K562 (cell line): ENCODE results near the gene PPFIA3. TPM values are rescaled to one million over a fixed set of nuclear protein-coding genes. Genes with fewer than 3 reads are reported as not detected.

Source experiments
- PHF21A ChIP-seq: fragments of 450-650 bp; IDR thresholded peaks from 2 replicates; pipeline ENCODE4 v1.6.1; 2017; ENCODE audit warnings: low read depth, borderline replicate concordance
- PURB ChIP-seq: sonication (generic); formaldehyde crosslinking; IDR thresholded peaks from 2 replicates; pipeline ENCODE4 v1.9.0; 2021; ENCODE audit warnings: low read depth, mild to moderate bottlenecking, missing genetic modification reagents
- TEAD4 ChIP-seq, 2 experiments: sonication (generic) in 1 of 2; formaldehyde crosslinking in 1 of 2; IDR thresholded peaks; 2 replicates each; pipeline versions ENCODE4 v1.6.1 to v1.8.0; 2012 to 2022; ENCODE audit warnings: borderline replicate concordance in 1 of 2, inconsistent platforms in 1 of 2, low read length in 1 of 2, mild to moderate bottlenecking in 1 of 2, missing genetic modification reagents in 1 of 2
- polyA plus RNA-seq, 8 experiments: library from polyadenylated mRNA; depleted of rRNA in 4 of 8; stranded (reverse) in 5 of 8; unstranded in 3 of 8; fragments of >200 nt; fragmentation: Nextera tagmentation in 2 of 8; fragmentation: Illumina TruSeq in 1 of 8; extraction: Ambion mirVana in 2 of 8; extraction: Trizol in 1 of 8; gene quantifications; 2 replicates each; pipeline versions ENCODE4 v1.2.1 to v1.2.3, GENCODE V29; 2011 to 2014; ENCODE audit warnings: inconsistent platforms in 1 of 8, missing spikeins in 1 of 8
- total RNA-seq, 7 experiments: library from RNA; depleted of rRNA in 6 of 7; stranded (reverse); fragments of >200 nt in 6 of 7; fragmentation: Illumina TruSeq in 2 of 7; extraction: Trizol in 2 of 7; gene quantifications; 2 replicates each; pipeline versions ENCODE4 v1.2.1 to v1.2.3, GENCODE V29; 2011 to 2021; ENCODE audit warnings: low replicate concordance in 1 of 7
- TF ChIP-seq, protein P1 (sequence below): fragments of 450-650 bp; IDR thresholded peaks from 2 replicates; pipeline ENCODE4 v1.6.1; 2017; ENCODE audit warnings: antibody characterized with exemption
- TF ChIP-seq, protein P2 (sequence below): fragments of 200-600 bp; sonication (generic); IDR thresholded peaks from one replicate; pipeline ENCODE4 v1.6.1; 2012; ENCODE audit warnings: mild to moderate bottlenecking, low read depth, low read length, inconsistent platforms
- TF ChIP-seq, protein P3 (sequence below), 2 experiments: IDR thresholded peaks in 1 of 2; conservative IDR thresholded peaks in 1 of 2; 2 replicates each; pipeline ENCODE4 v1.6.1; 2016; ENCODE audit warnings: low read depth in 2 of 2, mild to moderate bottlenecking in 1 of 2, missing compliant biosample characterization in 1 of 2, missing genetic modification characterization in 1 of 2, moderate library complexity in 1 of 2
- TF ChIP-seq, protein P4 (sequence below): fragments of 450-650 bp; formaldehyde crosslinking; IDR thresholded peaks from 2 replicates; pipeline ENCODE4 v1.4.0; 2020; ENCODE audit warnings: mild to moderate bottlenecking

PPFIA3 gene
- total and polyA plus RNA-seq, 9 of the 15 experiments (the other 6 are each of a cell fraction or from before 2014, with no cell fraction given) = 0.10 to 53.0 (median 17.6) TPM

DNA sequence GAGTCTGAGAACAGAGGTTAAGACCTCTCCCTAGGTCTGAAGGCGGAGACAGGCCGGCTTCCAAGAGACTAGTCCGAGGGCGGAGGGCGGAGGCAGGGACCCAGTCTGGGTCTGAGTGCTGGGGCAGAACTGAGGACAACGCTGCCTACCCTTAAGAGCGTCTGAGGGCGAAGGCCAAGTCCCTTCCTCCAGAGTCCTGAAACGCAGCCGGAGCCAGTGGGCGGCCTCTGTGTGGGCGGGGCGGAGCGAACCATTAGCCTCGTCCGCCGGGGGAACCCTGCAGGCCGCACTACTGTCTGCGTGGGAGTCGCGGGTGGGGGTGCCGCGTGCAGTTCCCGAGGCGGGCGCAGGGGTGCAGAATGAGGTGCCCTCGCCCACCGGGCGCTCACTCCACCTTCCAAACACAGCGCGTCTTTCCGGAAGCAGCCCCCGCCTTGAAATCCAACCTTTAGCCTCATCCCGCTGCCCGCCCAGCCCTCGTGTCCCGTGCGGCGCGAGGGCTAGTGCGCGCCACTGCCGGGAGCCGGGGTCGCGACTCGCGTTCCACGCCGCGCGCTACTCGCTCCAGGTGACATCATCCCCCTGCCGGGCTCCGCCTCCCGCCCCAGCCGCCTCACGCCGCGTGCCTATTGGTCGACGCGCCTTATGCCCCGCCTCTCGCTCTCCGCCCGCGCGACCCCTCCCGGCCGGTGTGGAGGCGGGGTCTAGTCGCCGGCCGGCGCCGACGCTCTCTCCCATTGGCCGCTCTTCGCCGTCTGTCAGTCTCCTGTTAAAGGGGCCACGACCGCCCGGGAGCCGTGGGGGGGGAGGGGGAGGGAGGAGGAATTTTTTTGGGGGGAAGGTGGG, 556 bp upstream of the PPFIA3 start, which contains the start of gene C19orf73 (continued):
- TF ChIP-seq, protein P1, sequence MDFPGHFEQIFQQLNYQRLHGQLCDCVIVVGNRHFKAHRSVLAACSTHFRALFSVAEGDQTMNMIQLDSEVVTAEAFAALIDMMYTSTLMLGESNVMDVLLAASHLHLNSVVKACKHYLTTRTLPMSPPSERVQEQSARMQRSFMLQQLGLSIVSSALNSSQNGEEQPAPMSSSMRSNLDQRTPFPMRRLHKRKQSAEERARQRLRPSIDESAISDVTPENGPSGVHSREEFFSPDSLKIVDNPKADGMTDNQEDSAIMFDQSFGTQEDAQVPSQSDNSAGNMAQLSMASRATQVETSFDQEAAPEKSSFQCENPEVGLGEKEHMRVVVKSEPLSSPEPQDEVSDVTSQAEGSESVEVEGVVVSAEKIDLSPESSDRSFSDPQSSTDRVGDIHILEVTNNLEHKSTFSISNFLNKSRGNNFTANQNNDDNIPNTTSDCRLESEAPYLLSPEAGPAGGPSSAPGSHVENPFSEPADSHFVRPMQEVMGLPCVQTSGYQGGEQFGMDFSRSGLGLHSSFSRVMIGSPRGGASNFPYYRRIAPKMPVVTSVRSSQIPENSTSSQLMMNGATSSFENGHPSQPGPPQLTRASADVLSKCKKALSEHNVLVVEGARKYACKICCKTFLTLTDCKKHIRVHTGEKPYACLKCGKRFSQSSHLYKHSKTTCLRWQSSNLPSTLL = no peak
- TF ChIP-seq, protein P2, sequence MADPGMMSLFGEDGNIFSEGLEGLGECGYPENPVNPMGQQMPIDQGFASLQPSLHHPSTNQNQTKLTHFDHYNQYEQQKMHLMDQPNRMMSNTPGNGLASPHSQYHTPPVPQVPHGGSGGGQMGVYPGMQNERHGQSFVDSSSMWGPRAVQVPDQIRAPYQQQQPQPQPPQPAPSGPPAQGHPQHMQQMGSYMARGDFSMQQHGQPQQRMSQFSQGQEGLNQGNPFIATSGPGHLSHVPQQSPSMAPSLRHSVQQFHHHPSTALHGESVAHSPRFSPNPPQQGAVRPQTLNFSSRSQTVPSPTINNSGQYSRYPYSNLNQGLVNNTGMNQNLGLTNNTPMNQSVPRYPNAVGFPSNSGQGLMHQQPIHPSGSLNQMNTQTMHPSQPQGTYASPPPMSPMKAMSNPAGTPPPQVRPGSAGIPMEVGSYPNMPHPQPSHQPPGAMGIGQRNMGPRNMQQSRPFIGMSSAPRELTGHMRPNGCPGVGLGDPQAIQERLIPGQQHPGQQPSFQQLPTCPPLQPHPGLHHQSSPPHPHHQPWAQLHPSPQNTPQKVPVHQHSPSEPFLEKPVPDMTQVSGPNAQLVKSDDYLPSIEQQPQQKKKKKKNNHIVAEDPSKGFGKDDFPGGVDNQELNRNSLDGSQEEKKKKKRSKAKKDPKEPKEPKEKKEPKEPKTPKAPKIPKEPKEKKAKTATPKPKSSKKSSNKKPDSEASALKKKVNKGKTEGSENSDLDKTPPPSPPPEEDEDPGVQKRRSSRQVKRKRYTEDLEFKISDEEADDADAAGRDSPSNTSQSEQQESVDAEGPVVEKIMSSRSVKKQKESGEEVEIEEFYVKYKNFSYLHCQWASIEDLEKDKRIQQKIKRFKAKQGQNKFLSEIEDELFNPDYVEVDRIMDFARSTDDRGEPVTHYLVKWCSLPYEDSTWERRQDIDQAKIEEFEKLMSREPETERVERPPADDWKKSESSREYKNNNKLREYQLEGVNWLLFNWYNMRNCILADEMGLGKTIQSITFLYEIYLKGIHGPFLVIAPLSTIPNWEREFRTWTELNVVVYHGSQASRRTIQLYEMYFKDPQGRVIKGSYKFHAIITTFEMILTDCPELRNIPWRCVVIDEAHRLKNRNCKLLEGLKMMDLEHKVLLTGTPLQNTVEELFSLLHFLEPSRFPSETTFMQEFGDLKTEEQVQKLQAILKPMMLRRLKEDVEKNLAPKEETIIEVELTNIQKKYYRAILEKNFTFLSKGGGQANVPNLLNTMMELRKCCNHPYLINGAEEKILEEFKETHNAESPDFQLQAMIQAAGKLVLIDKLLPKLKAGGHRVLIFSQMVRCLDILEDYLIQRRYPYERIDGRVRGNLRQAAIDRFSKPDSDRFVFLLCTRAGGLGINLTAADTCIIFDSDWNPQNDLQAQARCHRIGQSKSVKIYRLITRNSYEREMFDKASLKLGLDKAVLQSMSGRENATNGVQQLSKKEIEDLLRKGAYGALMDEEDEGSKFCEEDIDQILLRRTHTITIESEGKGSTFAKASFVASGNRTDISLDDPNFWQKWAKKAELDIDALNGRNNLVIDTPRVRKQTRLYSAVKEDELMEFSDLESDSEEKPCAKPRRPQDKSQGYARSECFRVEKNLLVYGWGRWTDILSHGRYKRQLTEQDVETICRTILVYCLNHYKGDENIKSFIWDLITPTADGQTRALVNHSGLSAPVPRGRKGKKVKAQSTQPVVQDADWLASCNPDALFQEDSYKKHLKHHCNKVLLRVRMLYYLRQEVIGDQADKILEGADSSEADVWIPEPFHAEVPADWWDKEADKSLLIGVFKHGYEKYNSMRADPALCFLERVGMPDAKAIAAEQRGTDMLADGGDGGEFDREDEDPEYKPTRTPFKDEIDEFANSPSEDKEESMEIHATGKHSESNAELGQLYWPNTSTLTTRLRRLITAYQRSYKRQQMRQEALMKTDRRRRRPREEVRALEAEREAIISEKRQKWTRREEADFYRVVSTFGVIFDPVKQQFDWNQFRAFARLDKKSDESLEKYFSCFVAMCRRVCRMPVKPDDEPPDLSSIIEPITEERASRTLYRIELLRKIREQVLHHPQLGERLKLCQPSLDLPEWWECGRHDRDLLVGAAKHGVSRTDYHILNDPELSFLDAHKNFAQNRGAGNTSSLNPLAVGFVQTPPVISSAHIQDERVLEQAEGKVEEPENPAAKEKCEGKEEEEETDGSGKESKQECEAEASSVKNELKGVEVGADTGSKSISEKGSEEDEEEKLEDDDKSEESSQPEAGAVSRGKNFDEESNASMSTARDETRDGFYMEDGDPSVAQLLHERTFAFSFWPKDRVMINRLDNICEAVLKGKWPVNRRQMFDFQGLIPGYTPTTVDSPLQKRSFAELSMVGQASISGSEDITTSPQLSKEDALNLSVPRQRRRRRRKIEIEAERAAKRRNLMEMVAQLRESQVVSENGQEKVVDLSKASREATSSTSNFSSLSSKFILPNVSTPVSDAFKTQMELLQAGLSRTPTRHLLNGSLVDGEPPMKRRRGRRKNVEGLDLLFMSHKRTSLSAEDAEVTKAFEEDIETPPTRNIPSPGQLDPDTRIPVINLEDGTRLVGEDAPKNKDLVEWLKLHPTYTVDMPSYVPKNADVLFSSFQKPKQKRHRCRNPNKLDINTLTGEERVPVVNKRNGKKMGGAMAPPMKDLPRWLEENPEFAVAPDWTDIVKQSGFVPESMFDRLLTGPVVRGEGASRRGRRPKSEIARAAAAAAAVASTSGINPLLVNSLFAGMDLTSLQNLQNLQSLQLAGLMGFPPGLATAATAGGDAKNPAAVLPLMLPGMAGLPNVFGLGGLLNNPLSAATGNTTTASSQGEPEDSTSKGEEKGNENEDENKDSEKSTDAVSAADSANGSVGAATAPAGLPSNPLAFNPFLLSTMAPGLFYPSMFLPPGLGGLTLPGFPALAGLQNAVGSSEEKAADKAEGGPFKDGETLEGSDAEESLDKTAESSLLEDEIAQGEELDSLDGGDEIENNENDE = no peak
- TF ChIP-seq, protein P3, sequence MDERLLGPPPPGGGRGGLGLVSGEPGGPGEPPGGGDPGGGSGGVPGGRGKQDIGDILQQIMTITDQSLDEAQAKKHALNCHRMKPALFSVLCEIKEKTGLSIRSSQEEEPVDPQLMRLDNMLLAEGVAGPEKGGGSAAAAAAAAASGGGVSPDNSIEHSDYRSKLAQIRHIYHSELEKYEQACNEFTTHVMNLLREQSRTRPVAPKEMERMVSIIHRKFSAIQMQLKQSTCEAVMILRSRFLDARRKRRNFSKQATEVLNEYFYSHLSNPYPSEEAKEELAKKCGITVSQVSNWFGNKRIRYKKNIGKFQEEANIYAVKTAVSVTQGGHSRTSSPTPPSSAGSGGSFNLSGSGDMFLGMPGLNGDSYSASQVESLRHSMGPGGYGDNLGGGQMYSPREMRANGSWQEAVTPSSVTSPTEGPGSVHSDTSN (CRISPR knock-in tag; IDR thresholded peaks at IDR 0.05; ENCODE audit: low read depth) = peak; percentile 48; the same call in 1 of the 2 replicates
- TF ChIP-seq, protein P3 (tag; conservative IDR thresholded peaks at IDR 0.05; ENCODE audit: low read depth) = peak; percentile 78
- TF ChIP-seq, protein P4, sequence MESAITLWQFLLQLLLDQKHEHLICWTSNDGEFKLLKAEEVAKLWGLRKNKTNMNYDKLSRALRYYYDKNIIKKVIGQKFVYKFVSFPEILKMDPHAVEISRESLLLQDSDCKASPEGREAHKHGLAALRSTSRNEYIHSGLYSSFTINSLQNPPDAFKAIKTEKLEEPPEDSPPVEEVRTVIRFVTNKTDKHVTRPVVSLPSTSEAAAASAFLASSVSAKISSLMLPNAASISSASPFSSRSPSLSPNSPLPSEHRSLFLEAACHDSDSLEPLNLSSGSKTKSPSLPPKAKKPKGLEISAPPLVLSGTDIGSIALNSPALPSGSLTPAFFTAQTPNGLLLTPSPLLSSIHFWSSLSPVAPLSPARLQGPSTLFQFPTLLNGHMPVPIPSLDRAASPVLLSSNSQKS (CRISPR knock-in tag) = no peak
- TF ChIP-seq TEAD4 (IDR thresholded peaks at IDR 0.05; ENCODE audit: low read length) (0 out of 2 replicates have a peak, but pooled peaks have one; percentile 5), TEAD4 (CRISPR knock-in tag; IDR thresholded peaks at IDR 0.05; ENCODE audit: borderline replicate concordance) (no peak), PHF21A (0 out of 2 replicates have a peak, but pooled peaks have one; percentile 18), PURB (no peak)
